ENCODE data around the gene HFE. TPM values are rescaled to one million over a fixed set of nuclear protein-coding genes. Genes with fewer than 3 reads are reported as not detected.

Gene HFE
- total and polyA plus RNA-seq, 2 donors (not counting 1 experiment from before 2014, with no cell fraction given): 18.3 to 22.3 TPM

GRCh38 chr6:26094036-26094435 is 6.8 kb downstream of the HFE start:
- Histone ChIP-seq H3K4me1 (ENCODE audit: control insufficient read depth, extremely low read depth, insufficient read depth, low read length) (peaks cover 2% of the 10 kb centered on the region), H4K20me1 (ENCODE audit: control insufficient read depth, extremely low read depth, insufficient read depth, low read length) (no peaks in the 10 kb centered on the region), H3K27me3 (ENCODE audit: control insufficient read depth, insufficient read depth, low read length) (no peaks in the 10 kb centered on the region), H3K36me3 (ENCODE audit: control insufficient read depth, insufficient read depth, low read length) (no peaks in the 10 kb centered on the region), H3K79me2 (ENCODE audit: control insufficient read depth, insufficient read depth, low read length) (no peaks in the 10 kb centered on the region), H2AFZ (ENCODE audit: low read length) (no peak overlapping the region), H3K4me2 (ENCODE audit: extremely low read depth, insufficient read depth, low read length) (no peak overlapping the region), H3K9me3 (ENCODE audit: control insufficient read depth, insufficient read depth, low read depth, low read length) (no peaks in the 10 kb centered on the region), H3K27ac (ENCODE audit: insufficient read depth, low read length) (no peak overlapping the region), H3K9ac (ENCODE audit: insufficient read depth, low read length) (no peak overlapping the region), H3K4me3 (replicated peaks in 1 of 4; ENCODE audit: control extremely low read depth in 1 of 4, insufficient read depth in 1 of 4, low read depth in 3 of 4, low read length in 4 of 4) (no peak overlapping the region)
- DNase-seq (ENCODE audit: low read depth in 2 of 2): no peak
- TF ChIP-seq, protein P1, sequence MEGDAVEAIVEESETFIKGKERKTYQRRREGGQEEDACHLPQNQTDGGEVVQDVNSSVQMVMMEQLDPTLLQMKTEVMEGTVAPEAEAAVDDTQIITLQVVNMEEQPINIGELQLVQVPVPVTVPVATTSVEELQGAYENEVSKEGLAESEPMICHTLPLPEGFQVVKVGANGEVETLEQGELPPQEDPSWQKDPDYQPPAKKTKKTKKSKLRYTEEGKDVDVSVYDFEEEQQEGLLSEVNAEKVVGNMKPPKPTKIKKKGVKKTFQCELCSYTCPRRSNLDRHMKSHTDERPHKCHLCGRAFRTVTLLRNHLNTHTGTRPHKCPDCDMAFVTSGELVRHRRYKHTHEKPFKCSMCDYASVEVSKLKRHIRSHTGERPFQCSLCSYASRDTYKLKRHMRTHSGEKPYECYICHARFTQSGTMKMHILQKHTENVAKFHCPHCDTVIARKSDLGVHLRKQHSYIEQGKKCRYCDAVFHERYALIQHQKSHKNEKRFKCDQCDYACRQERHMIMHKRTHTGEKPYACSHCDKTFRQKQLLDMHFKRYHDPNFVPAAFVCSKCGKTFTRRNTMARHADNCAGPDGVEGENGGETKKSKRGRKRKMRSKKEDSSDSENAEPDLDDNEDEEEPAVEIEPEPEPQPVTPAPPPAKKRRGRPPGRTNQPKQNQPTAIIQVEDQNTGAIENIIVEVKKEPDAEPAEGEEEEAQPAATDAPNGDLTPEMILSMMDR (conservative IDR thresholded peaks at IDR 0.05 in 1 of 2, IDR thresholded peaks at IDR 0.05 in 1 of 2; ENCODE audit: low read depth in 1 of 2, low read length in 2 of 2): no peak
- TF ChIP-seq EZH2 (IDR thresholded peaks at IDR 0.05; ENCODE audit: low read length, missing control alignments): no peak

GRCh38 chr6:26097268-26097875 is 10.1 kb downstream of the HFE start:
- DNase-seq (ENCODE audit: low read depth in 2 of 2): peak; percentile 52 to 74
- no peak overlapping the region for H3K9ac ChIP-seq (ENCODE audit: insufficient read depth, low read length)

DNA sequence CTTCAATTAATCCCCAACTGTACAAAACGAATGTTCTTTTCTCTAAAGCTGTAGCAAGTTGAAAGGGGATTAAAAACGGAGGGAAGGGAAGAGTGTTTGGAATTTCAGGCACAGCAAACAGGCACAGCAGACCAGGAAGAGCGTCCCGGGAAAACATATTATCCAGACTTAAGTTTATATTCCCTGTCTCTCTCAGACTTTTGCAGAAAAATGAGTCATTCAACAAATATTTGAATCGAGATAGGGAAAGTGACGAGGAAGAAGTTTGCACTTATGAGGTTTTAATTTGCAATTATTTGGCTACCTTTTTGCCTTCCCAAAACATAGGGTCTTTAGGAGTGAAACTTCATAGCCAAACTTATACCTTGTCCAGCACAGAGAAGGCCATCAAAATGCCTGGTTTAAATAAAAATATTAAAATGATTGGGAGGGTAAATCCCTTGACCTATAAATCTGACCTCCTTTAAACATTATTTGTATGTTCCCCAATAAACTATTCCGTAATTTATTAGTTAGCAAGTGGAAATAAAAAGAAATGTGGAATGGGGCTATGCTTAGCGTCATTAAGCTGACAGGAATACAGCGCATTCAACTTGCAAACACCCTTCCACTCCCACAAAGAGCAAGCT is 16.0 kb downstream of the HFE start:
- Histone ChIP-seq H3K9me3 (ENCODE audit: control insufficient read depth, insufficient read depth, low read depth, low read length) (no peaks in the 10 kb centered on the region), H3K79me2 (ENCODE audit: control insufficient read depth, insufficient read depth, low read length) (no peaks in the 10 kb centered on the region), H4K20me1 (ENCODE audit: control insufficient read depth, extremely low read depth, insufficient read depth, low read length) (no peaks in the 10 kb centered on the region), H3K27ac (ENCODE audit: insufficient read depth, low read length) (peak overlapping the region; percentile 76), H3K36me3 (ENCODE audit: control insufficient read depth, insufficient read depth, low read length) (no peaks in the 10 kb centered on the region), H3K27me3 (ENCODE audit: control insufficient read depth, insufficient read depth, low read length) (no peaks in the 10 kb centered on the region), H2AFZ (ENCODE audit: low read length) (peak overlapping the region; percentile 63), H3K4me3 (replicated peaks in 1 of 4; ENCODE audit: control extremely low read depth in 1 of 4, insufficient read depth in 1 of 4, low read depth in 3 of 4, low read length in 4 of 4) (peak overlapping the region in 3 of 4 experiments; percentile 28 to 67 (median 58)), H3K4me1 (ENCODE audit: control insufficient read depth, extremely low read depth, insufficient read depth, low read length) (no peaks in the 10 kb centered on the region), H3K4me2 (ENCODE audit: extremely low read depth, insufficient read depth, low read length) (peak overlapping the region; percentile 65), H3K9ac (ENCODE audit: insufficient read depth, low read length) (peak overlapping the region; percentile 9)
- no peak for TF ChIP-seq EZH2 (IDR thresholded peaks at IDR 0.05; ENCODE audit: low read length, missing control alignments)
- TF ChIP-seq, protein P1 (conservative IDR thresholded peaks at IDR 0.05 in 1 of 2, IDR thresholded peaks at IDR 0.05 in 1 of 2; ENCODE audit: low read depth in 1 of 2, low read length in 2 of 2): no peak
- DNase-seq (ENCODE audit: low read depth in 2 of 2): peak; percentile 71 to 81

More at GRCh38 chr6:26097268-26097875, 10.1 kb downstream of the HFE start:
- no peak overlapping the region for H3K4me3 ChIP-seq (replicated peaks in 1 of 4; ENCODE audit: control extremely low read depth in 1 of 4, insufficient read depth in 1 of 4, low read depth in 3 of 4, low read length in 4 of 4)
- no peak overlapping the region for H3K27ac ChIP-seq (ENCODE audit: insufficient read depth, low read length)
- no peaks in the 10 kb centered on the region for H3K4me1 ChIP-seq (ENCODE audit: control insufficient read depth, extremely low read depth, insufficient read depth, low read length)
- H3K4me2 ChIP-seq (ENCODE audit: extremely low read depth, insufficient read depth, low read length): no peak overlapping the region
- no peaks in the 10 kb centered on the region for H3K79me2 ChIP-seq (ENCODE audit: control insufficient read depth, insufficient read depth, low read length)
- H3K36me3 ChIP-seq (ENCODE audit: control insufficient read depth, insufficient read depth, low read length): no peaks in the 10 kb centered on the region
- no peaks in the 10 kb centered on the region for H4K20me1 ChIP-seq (ENCODE audit: control insufficient read depth, extremely low read depth, insufficient read depth, low read length)
- H2AFZ ChIP-seq (ENCODE audit: low read length): no peak overlapping the region
- H3K9me3 ChIP-seq (ENCODE audit: control insufficient read depth, insufficient read depth, low read depth, low read length): no peaks in the 10 kb centered on the region
- H3K27me3 ChIP-seq (ENCODE audit: control insufficient read depth, insufficient read depth, low read length): no peaks in the 10 kb centered on the region
- TF ChIP-seq, protein P1 (conservative IDR thresholded peaks at IDR 0.05 in 1 of 2, IDR thresholded peaks at IDR 0.05 in 1 of 2; ENCODE audit: low read depth in 1 of 2, low read length in 2 of 2): peak; percentile 66 to 74
- no peak for TF ChIP-seq EZH2 (IDR thresholded peaks at IDR 0.05; ENCODE audit: low read length, missing control alignments)

All from fibroblast of lung (primary cell).